HCT116 (cell line): ENCODE data around the gene OSCP1. TPM values are rescaled to one million over a fixed set of nuclear protein-coding genes. Genes with fewer than 3 reads are reported as not detected.

ENCODE experiments used
- ATAC-seq: fragments of 200-7000 bp; cut with Tn5 transposase; 2 replicates; pipeline ENCODE4 v1.9.1; 2020; ENCODE audit warnings: mild to moderate bottlenecking, moderate library complexity
- BruUV-seq: library from RNA; stranded (reverse); fragments of 400-500 nt; replicated peaks from 2 replicates; lab custom pipeline; 2021; lab: Mats Ljungman, UMichigan
- CTCF ChIA-PET: fragments of 300-600 bp; sonication (Branson Sonifier 250); formaldehyde crosslinking; loops from one replicate; lab custom pipeline; 2021; ENCODE audit warnings: antibody characterized with exemption; lab: Charles Lee
- POLR2A ChIA-PET: fragments of 300-600, 350-600 bp; sonication (Branson Sonifier 250); formaldehyde crosslinking; loops from one replicate; lab custom pipeline; 2021; ENCODE audit warnings: antibody characterized with exemption; lab: Charles Lee
- RAD21 ChIA-PET, 2 experiments: fragments of 300-600 bp; sonication (Branson Sonifier 250); formaldehyde crosslinking; loops; one replicate each; lab custom pipeline; 2023; ENCODE audit warnings: low total read pairs in 2 of 2; ENCODE audit not compliant: uncharacterized antibody in 2 of 2, unreplicated experiment in 2 of 2, low non-redundant PET in 1 of 2; lab: Charles Lee
- DNase-seq: peaks from one replicate; pipeline ENCODE4 v3.0.0-alpha.2; 2010; ENCODE audit warnings: low read depth, low spot score
- H2AFZ ChIP-seq: fragments of 200-600 bp; shearing (Covaris generic), sonication (generic); 2 replicates; pipeline ENCODE4 v1.6.1; 2017; ENCODE audit warnings: low read depth, mixed run types, mixed read lengths, antibody characterized with exemption, low read length; ENCODE audit not compliant: poor library complexity, severe bottlenecking
- H3K27ac ChIP-seq: 2 replicates; pipeline ENCODE4 v1.5.1; 2012; ENCODE audit warnings: low read depth, low read length
- H3K27me3 ChIP-seq: fragments of 200-600 bp; sonication (generic); 2 replicates; pipeline ENCODE4 v1.6.1; 2016; ENCODE audit warnings: mixed run types, low read length, mixed read lengths; ENCODE audit not compliant: insufficient read depth
- H3K36me3 ChIP-seq, 2 experiments: fragments of 200-500 bp in 1 of 2; fragments of 200-600 bp in 1 of 2; sonication (Bioruptor generic) in 1 of 2; sonication (generic) in 1 of 2; 2 replicates each; pipeline versions ENCODE4 v1.5.1 to v1.6.1; 2014 to 2016; ENCODE audit warnings: low read length in 2 of 2, inconsistent platforms in 1 of 2, mixed read lengths in 1 of 2, mixed run types in 1 of 2; ENCODE audit not compliant: insufficient read depth in 2 of 2, control insufficient read depth in 1 of 2
- H3K4me1 ChIP-seq, 2 experiments: fragments of 200-600 bp in 1 of 2; sonication (generic) in 1 of 2; 2 replicates each; pipeline versions ENCODE4 v1.5.1 to v1.6.1; 2012 to 2017; ENCODE audit warnings: low read length in 2 of 2, inconsistent platforms in 1 of 2, mild to moderate bottlenecking in 1 of 2, mixed read lengths in 1 of 2, mixed run types in 1 of 2, moderate library complexity in 1 of 2; ENCODE audit not compliant: insufficient read depth in 2 of 2, control insufficient read depth in 1 of 2
- H3K4me2 ChIP-seq: fragments of 200-600 bp; sonication (generic); 2 replicates; pipeline ENCODE4 v1.6.1; 2017; ENCODE audit warnings: mixed run types, low read length, mixed read lengths
- H3K4me3 ChIP-seq, 2 experiments: fragments of 200-600 bp in 1 of 2; sonication (generic) in 1 of 2; replicated peaks in 1 of 2; 2 replicates each; pipeline ENCODE4 v1.5.1; 2011 to 2016; ENCODE audit warnings: low read length in 2 of 2, control low read depth in 1 of 2, low read depth in 1 of 2, mild to moderate bottlenecking in 1 of 2, mixed read lengths in 1 of 2, mixed run types in 1 of 2
- H3K79me2 ChIP-seq: fragments of 200-600 bp; sonication (generic); 2 replicates; pipeline ENCODE4 v1.6.1; 2017; ENCODE audit warnings: mild to moderate bottlenecking, mixed run types, low read length, moderate library complexity, mixed read lengths; ENCODE audit not compliant: insufficient read depth
- H3K9ac ChIP-seq: fragments of 200-600 bp; sonication (generic); 2 replicates; pipeline ENCODE4 v1.6.1; 2016; ENCODE audit warnings: low read length, mixed read lengths
- H3K9me2 ChIP-seq: fragments of 200-600 bp; sonication (generic), shearing (Covaris generic); 2 replicates; pipeline ENCODE4 v1.6.1; 2017; ENCODE audit warnings: mixed run types, mild to moderate bottlenecking, moderate library complexity; ENCODE audit not compliant: insufficient read depth
- H3K9me3 ChIP-seq, 2 experiments: fragments of 200-500 bp in 1 of 2; fragments of 200-600 bp in 1 of 2; sonication (Bioruptor generic) in 1 of 2; sonication (generic) in 1 of 2; 2 replicates each; pipeline ENCODE4 v1.6.1; 2014 to 2017; ENCODE audit warnings: low read length in 2 of 2, mixed read lengths in 2 of 2, inconsistent platforms in 1 of 2, low read depth in 1 of 2, mild to moderate bottlenecking in 1 of 2, mixed run types in 1 of 2, moderate library complexity in 1 of 2; ENCODE audit not compliant: control insufficient read depth in 1 of 2, insufficient read depth in 1 of 2
- H4K20me1 ChIP-seq: fragments of 200-600 bp; sonication (generic), shearing (Covaris generic); 2 replicates; pipeline ENCODE4 v1.6.1; 2017; ENCODE audit warnings: mixed run types, mild to moderate bottlenecking, moderate library complexity; ENCODE audit not compliant: insufficient read depth
- CBX3 ChIP-seq: IDR thresholded peaks from 2 replicates; pipeline ENCODE4 v1.6.1; 2012; ENCODE audit warnings: low read depth
- CEBPB ChIP-seq: IDR thresholded peaks from 2 replicates; pipeline ENCODE4 v1.6.1; 2012; ENCODE audit warnings: low read depth
- EZH2phosphoT487 ChIP-seq: fragments of 200-600 bp; IDR thresholded peaks from 2 replicates; pipeline ENCODE4 v1.6.1; 2018; ENCODE audit warnings: antibody characterized with exemption, borderline replicate concordance
- FOSL1 ChIP-seq: IDR thresholded peaks from 2 replicates; pipeline ENCODE4 v1.6.1; 2012; ENCODE audit warnings: low read depth
- JUND ChIP-seq: IDR thresholded peaks from 2 replicates; pipeline ENCODE4 v1.6.1; 2012
- MAX ChIP-seq: IDR thresholded peaks from 2 replicates; pipeline ENCODE4 v1.6.1; 2012
- RAD21 ChIP-seq: IDR thresholded peaks from 2 replicates; pipeline ENCODE4 v1.6.1; 2012; ENCODE audit warnings: low read depth, mild to moderate bottlenecking
- REST ChIP-seq: IDR thresholded peaks from 2 replicates; pipeline ENCODE4 v1.6.1; 2012; ENCODE audit warnings: low read depth
- SIN3A ChIP-seq: IDR thresholded peaks from 2 replicates; pipeline ENCODE4 v1.6.1; 2012; ENCODE audit warnings: low read depth
- TCF7L2 ChIP-seq: IDR thresholded peaks from 2 replicates; pipeline ENCODE4 v1.7.0; 2011; ENCODE audit warnings: borderline replicate concordance, inconsistent platforms; ENCODE audit not compliant: insufficient read depth, insufficient read length; ENCODE audit errors: extremely low read depth
- ZBTB33 ChIP-seq: IDR thresholded peaks from 2 replicates; pipeline ENCODE4 v1.6.1; 2011; ENCODE audit warnings: mild to moderate bottlenecking, low read length, moderate library complexity; ENCODE audit not compliant: insufficient replicate concordance; ENCODE audit errors: extremely low read depth
- intact Hi-C: fragments of 100-400 bp; cut with micrococcal nuclease; formaldehyde crosslinking; loops from 2 replicates; pipeline ENCODE4 v1.10.0; 2022
- total RNA-seq: library from RNA; stranded (reverse); gene quantifications from one replicate; pipeline ENCODE4 v1.2.1, GENCODE V29; 2021; ENCODE audit not compliant: unreplicated experiment

The OSCP1 gene
- total RNA-seq, 1 experiment from 2014 or later: 4.1 TPM

- ChIA-PET RAD21 (no interaction called here), CTCF (no interaction called here), POLR2A (interaction anchor here (3.1 kb wide), 1 partner anchor 19 kb away, joined by 14 read pairs; no protein-coding TSS in a partner anchor)
- intact Hi-C loops: loop anchor here (10.0 kb wide), 1 partner anchor 227 kb away; the partner anchor contains the start of gene MAP7D1
- Histone ChIP-seq H3K9ac (no peak overlapping the region), H3K4me3 (no peak overlapping the region), H3K27ac (no peak overlapping the region), H4K20me1 (no peaks in the 10 kb centered on the region), H3K36me3 (peaks cover 2 to 5% of the 10 kb centered on the region in 2 experiments; a peak in 1 of 4 replicates), H3K79me2 (peaks cover 88% of the 10 kb centered on the region), H3K9me2 (no peaks in the 10 kb centered on the region), H3K4me1 (peaks cover 6 to 24% of the 10 kb centered on the region in 2 experiments; a peak in 3 of 4 replicates), H3K9me3 (no peaks in the 10 kb centered on the region), H3K4me2 (no peak overlapping the region), H2AFZ (no peak overlapping the region), H3K27me3 (no peaks in the 10 kb centered on the region)
- no peak for ATAC-seq
- TF ChIP-seq CEBPB (no peak), ZBTB33 (no peak), CBX3 (no peak), JUND (no peak), EZH2phosphoT487 (no peak), TCF7L2 (no peak), MAX (no peak), REST (no peak), SIN3A (no peak), RAD21 (no peak), FOSL1 (no peak)
- no peak for DNase-seq
- BruUV-seq: no TSS peak
Observed at GRCh38 chr1:36381405-36381804, 68.8 kb downstream of the OSCP1 start.
